Measurements from ENCODE around the gene MRE11.

GRCh38 chr11:94494126-94494680, 559 bp upstream of the MRE11 start:
- TF ChIP-seq, protein P1, sequence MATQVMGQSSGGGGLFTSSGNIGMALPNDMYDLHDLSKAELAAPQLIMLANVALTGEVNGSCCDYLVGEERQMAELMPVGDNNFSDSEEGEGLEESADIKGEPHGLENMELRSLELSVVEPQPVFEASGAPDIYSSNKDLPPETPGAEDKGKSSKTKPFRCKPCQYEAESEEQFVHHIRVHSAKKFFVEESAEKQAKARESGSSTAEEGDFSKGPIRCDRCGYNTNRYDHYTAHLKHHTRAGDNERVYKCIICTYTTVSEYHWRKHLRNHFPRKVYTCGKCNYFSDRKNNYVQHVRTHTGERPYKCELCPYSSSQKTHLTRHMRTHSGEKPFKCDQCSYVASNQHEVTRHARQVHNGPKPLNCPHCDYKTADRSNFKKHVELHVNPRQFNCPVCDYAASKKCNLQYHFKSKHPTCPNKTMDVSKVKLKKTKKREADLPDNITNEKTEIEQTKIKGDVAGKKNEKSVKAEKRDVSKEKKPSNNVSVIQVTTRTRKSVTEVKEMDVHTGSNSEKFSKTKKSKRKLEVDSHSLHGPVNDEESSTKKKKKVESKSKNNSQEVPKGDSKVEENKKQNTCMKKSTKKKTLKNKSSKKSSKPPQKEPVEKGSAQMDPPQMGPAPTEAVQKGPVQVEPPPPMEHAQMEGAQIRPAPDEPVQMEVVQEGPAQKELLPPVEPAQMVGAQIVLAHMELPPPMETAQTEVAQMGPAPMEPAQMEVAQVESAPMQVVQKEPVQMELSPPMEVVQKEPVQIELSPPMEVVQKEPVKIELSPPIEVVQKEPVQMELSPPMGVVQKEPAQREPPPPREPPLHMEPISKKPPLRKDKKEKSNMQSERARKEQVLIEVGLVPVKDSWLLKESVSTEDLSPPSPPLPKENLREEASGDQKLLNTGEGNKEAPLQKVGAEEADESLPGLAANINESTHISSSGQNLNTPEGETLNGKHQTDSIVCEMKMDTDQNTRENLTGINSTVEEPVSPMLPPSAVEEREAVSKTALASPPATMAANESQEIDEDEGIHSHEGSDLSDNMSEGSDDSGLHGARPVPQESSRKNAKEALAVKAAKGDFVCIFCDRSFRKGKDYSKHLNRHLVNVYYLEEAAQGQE (IDR thresholded peaks at IDR 0.05) = no peak
- TF ChIP-seq CTCF (IDR thresholded peaks at IDR 0.05; ENCODE audit: low read depth, low read length, missing input control) (no peak), MAX (IDR thresholded peaks at IDR 0.05) (no peak), FOXA2 (IDR thresholded peaks at IDR 0.05) (no peak), JUND (IDR thresholded peaks at IDR 0.05) (no peak), YY1 (IDR thresholded peaks at IDR 0.05) (no peak), ZBTB33 (IDR thresholded peaks at IDR 0.05) (no peak), TAF1 (conservative IDR thresholded peaks at IDR 0.05) (no peak), RAD21 (IDR thresholded peaks at IDR 0.05) (no peak), EGR1 (IDR thresholded peaks at IDR 0.05; ENCODE audit: low read depth in 2 of 2) (no peak), SP1 (IDR thresholded peaks at IDR 0.05) (peak; percentile 6), RXRA (IDR thresholded peaks at IDR 0.05) (no peak), HNF4G (IDR thresholded peaks at IDR 0.05) (no peak)
- TF ChIP-seq, protein P2, sequence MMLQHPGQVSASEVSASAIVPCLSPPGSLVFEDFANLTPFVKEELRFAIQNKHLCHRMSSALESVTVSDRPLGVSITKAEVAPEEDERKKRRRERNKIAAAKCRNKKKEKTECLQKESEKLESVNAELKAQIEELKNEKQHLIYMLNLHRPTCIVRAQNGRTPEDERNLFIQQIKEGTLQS (IDR thresholded peaks at IDR 0.05) = peak; percentile 3

Measured in liver (tissue), 3 donors.